GM23338 (cell line): ENCODE results near the gene SORCS2. TPM values are rescaled to one million over a fixed set of nuclear protein-coding genes. Genes with fewer than 3 reads are reported as not detected.

Experiments used
- ATAC-seq: fragments of 200-7000 bp; cut with Tn5 transposase; 3 replicates; pipeline ENCODE4 v1.9.1; 2020
- DNase-seq: peaks from one replicate; pipeline ENCODE4 v3.0.0-alpha.2; 2015; ENCODE audit warnings: low spot score
- H2AFZ ChIP-seq: fragments of 200-600 bp; sonication (generic); 2 replicates; pipeline ENCODE4 v1.8.0; 2016; ENCODE audit warnings: antibody characterized with exemption, mild to moderate bottlenecking, moderate library complexity
- H3F3A ChIP-seq: fragments of 200-600 bp; sonication (generic); replicated peaks from 2 replicates; pipeline ENCODE4 v1.8.0; 2017; ENCODE audit warnings: antibody characterized with exemption, mixed run types, low read depth
- H3K27ac ChIP-seq: fragments of 200-600 bp; sonication (generic); 2 replicates; pipeline ENCODE4 v1.6.1; 2016; ENCODE audit warnings: low read depth
- H3K27me3 ChIP-seq: fragments of 200-600 bp; sonication (generic); 2 replicates; pipeline ENCODE4 v1.8.0; 2016; ENCODE audit warnings: mild to moderate bottlenecking, mixed run types, moderate library complexity; ENCODE audit not compliant: insufficient read depth
- H3K36me3 ChIP-seq: fragments of 200-600 bp; sonication (generic); 2 replicates; pipeline ENCODE4 v1.8.0; 2016; ENCODE audit warnings: mild to moderate bottlenecking; ENCODE audit not compliant: insufficient read depth
- H3K4me1 ChIP-seq: fragments of 200-600 bp; sonication (generic); 2 replicates; pipeline ENCODE4 v1.8.0; 2016; ENCODE audit warnings: mild to moderate bottlenecking, moderate library complexity; ENCODE audit not compliant: insufficient read depth
- H3K4me2 ChIP-seq: fragments of 200-600 bp; sonication (generic); 2 replicates; pipeline ENCODE4 v1.7.1; 2017; ENCODE audit warnings: mixed run types
- H3K4me3 ChIP-seq: fragments of 200-600 bp; sonication (generic); 2 replicates; pipeline ENCODE4 v1.6.1; 2016; ENCODE audit warnings: mixed run types
- H3K79me2 ChIP-seq: fragments of 200-600 bp; sonication (generic); replicated peaks from 2 replicates; pipeline ENCODE4 v1.8.0; 2017; ENCODE audit warnings: mild to moderate bottlenecking; ENCODE audit not compliant: insufficient read depth
- H3K9me2 ChIP-seq: fragments of 200-600 bp; sonication (generic); 2 replicates; pipeline ENCODE4 v1.8.0; 2017; ENCODE audit not compliant: insufficient read depth
- H4K20me1 ChIP-seq: fragments of 200-600 bp; sonication (generic); replicated peaks from 2 replicates; pipeline ENCODE4 v1.8.0; 2017; ENCODE audit warnings: mild to moderate bottlenecking; ENCODE audit not compliant: insufficient read depth
- H3K27ac Mint-ChIP-seq: 2 replicates; pipeline ENCODE4 v1.8.0; 2020; ENCODE audit warnings: inconsistent platforms, mild to moderate bottlenecking, moderate library complexity, mixed read lengths
- H3K27me3 Mint-ChIP-seq: 3 replicates; pipeline ENCODE4 v1.8.0; 2022; ENCODE audit warnings: low read depth, mild to moderate bottlenecking, moderate library complexity, mixed read lengths, inconsistent platforms; ENCODE audit not compliant: insufficient read depth, poor library complexity
- H3K36me3 Mint-ChIP-seq: 3 replicates; pipeline ENCODE4 v1.8.0; 2021; ENCODE audit warnings: low read depth, mild to moderate bottlenecking, inconsistent platforms, moderate library complexity, mixed read lengths
- H3K4me1 Mint-ChIP-seq: 3 replicates; pipeline ENCODE4 v1.8.0; 2020; ENCODE audit warnings: mild to moderate bottlenecking, inconsistent platforms, mixed read lengths
- H3K4me3 Mint-ChIP-seq: 3 replicates; pipeline ENCODE4 v1.8.0; 2021; ENCODE audit warnings: moderate library complexity, mild to moderate bottlenecking, inconsistent platforms, mixed read lengths
- H3K9me3 Mint-ChIP-seq: 3 replicates; pipeline ENCODE4 v1.8.0; 2020; ENCODE audit warnings: moderate library complexity, mild to moderate bottlenecking, inconsistent platforms, mixed read lengths
- CREB1 ChIP-seq: fragments of 250-450 bp; sonication (Bioruptor Pico); IDR thresholded peaks from 2 replicates; pipeline ENCODE4 v1.5.0; 2020; ENCODE audit warnings: low read depth, mild to moderate bottlenecking, moderate library complexity
- EZH2 ChIP-seq: fragments of 200-600 bp; sonication (generic); IDR thresholded peaks from one replicate; pipeline ENCODE4 v1.8.0; 2017; ENCODE audit warnings: antibody characterized with exemption, mild to moderate bottlenecking, low read depth; ENCODE audit not compliant: unreplicated experiment
- EZH2phosphoT487 ChIP-seq: fragments of 200-600 bp; sonication (generic); IDR thresholded peaks from one replicate; pipeline ENCODE4 v1.8.1; 2018; ENCODE audit warnings: antibody characterized with exemption; ENCODE audit not compliant: unreplicated experiment
- JUNB ChIP-seq: IDR thresholded peaks from one replicate; pipeline ENCODE4 v1.6.1; 2016; ENCODE audit warnings: antibody characterized with exemption; ENCODE audit not compliant: unreplicated experiment
- NANOG ChIP-seq: IDR thresholded peaks from 2 replicates; pipeline ENCODE4 v1.6.1; 2016; ENCODE audit warnings: antibody characterized with exemption, borderline replicate concordance
- POLR2AphosphoS5 ChIP-seq: IDR thresholded peaks from 2 replicates; pipeline ENCODE4 v1.6.1; 2016; ENCODE audit warnings: antibody characterized with exemption, low read depth
- STAT1 ChIP-seq: IDR thresholded peaks from one replicate; pipeline ENCODE4 v1.6.1; 2016; ENCODE audit warnings: antibody characterized with exemption; ENCODE audit not compliant: unreplicated experiment
- ZNF114 ChIP-seq: fragments of 250-450 bp; sonication (Bioruptor Pico); IDR thresholded peaks from 2 replicates; pipeline ENCODE4 v1.5.0; 2020; ENCODE audit warnings: mild to moderate bottlenecking, moderate library complexity
- ZNF331 ChIP-seq: fragments of 250-450 bp; sonication (Bioruptor Pico); IDR thresholded peaks from 2 replicates; pipeline ENCODE4 v1.5.0; 2020; ENCODE audit warnings: low read depth, mild to moderate bottlenecking, moderate library complexity
- polyA plus RNA-seq: library from polyadenylated mRNA; unstranded; fragments of >200 nt; fragmentation: Nextera tagmentation; extraction: Ambion mirVana; gene quantifications from 2 replicates; pipeline ENCODE4 v1.2.1, GENCODE V29; 2016
- total RNA-seq: library from RNA; depleted of rRNA; stranded (reverse); fragments of >200 nt; shearing (Covaris generic); gene quantifications from 2 replicates; pipeline ENCODE4 v1.2.3, GENCODE V29; 2014
- TF ChIP-seq, protein P1 (sequence below): IDR thresholded peaks from 2 replicates; pipeline ENCODE4 v1.6.1; 2016; ENCODE audit warnings: antibody characterized with exemption
- TF ChIP-seq, protein P2 (sequence below), 2 experiments: fragments of 200-600 bp in 1 of 2; sonication (generic) in 1 of 2; conservative IDR thresholded peaks; 2 replicates each; pipeline versions ENCODE4 v1.5.1 to v1.6.1; 2016 to 2017; ENCODE audit warnings: antibody characterized with exemption in 2 of 2, low read depth in 2 of 2, mild to moderate bottlenecking in 2 of 2, moderate library complexity in 1 of 2
- TF ChIP-seq, protein P3 (sequence below): IDR thresholded peaks from one replicate; pipeline ENCODE4 v1.6.1; 2018; ENCODE audit warnings: antibody characterized with exemption; ENCODE audit not compliant: unreplicated experiment
- TF ChIP-seq, protein P4 (sequence below): fragments of 250-450 bp; sonication (Bioruptor Pico); IDR thresholded peaks from 2 replicates; pipeline ENCODE4 v1.5.0; 2020; ENCODE audit warnings: mild to moderate bottlenecking, moderate library complexity

SORCS2 gene
- total and polyA plus RNA-seq, 2 experiments from 2014 or later: 0.47 to 2.4 TPM

DNA sequence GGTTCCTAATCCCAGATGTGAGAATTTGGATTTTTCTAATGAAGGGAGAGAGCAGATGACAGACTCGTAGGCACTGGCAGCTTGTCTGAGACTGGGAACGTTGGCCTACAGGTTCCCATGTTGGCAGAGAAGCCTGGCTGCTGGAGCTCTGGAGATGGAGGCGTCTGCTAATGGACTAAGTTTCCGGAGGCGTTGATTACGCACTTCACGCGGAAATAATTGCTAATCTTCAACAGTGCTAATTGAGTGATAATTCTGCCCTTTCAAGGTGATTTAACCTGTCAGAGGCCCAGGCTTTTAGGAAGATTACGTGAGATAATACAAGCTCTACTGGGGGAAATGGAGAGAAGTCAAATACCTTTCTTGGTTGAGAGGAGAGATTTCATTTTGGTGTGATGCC lies 165.0 kb downstream of the SORCS2 start:
- H3K27ac ChIP-seq: no peak overlapping the region
- no peaks in the 10 kb centered on the region for H3K27me3 ChIP-seq
- H3K4me1 Mint-ChIP-seq: peaks cover 5% of the 10 kb centered on the region; the same call in 2 of the 3 replicates
- H3K4me3 ChIP-seq: no peak overlapping the region
- H2AFZ ChIP-seq: no peak overlapping the region
- H3K36me3 ChIP-seq: no peaks in the 10 kb centered on the region
- TF ChIP-seq EZH2: no peak
- TF ChIP-seq ZNF331: no peak
- TF ChIP-seq NANOG: no peak
- TF ChIP-seq, protein P1, sequence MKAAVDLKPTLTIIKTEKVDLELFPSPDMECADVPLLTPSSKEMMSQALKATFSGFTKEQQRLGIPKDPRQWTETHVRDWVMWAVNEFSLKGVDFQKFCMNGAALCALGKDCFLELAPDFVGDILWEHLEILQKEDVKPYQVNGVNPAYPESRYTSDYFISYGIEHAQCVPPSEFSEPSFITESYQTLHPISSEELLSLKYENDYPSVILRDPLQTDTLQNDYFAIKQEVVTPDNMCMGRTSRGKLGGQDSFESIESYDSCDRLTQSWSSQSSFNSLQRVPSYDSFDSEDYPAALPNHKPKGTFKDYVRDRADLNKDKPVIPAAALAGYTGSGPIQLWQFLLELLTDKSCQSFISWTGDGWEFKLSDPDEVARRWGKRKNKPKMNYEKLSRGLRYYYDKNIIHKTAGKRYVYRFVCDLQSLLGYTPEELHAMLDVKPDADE: no peak
- TF ChIP-seq, protein P2, sequence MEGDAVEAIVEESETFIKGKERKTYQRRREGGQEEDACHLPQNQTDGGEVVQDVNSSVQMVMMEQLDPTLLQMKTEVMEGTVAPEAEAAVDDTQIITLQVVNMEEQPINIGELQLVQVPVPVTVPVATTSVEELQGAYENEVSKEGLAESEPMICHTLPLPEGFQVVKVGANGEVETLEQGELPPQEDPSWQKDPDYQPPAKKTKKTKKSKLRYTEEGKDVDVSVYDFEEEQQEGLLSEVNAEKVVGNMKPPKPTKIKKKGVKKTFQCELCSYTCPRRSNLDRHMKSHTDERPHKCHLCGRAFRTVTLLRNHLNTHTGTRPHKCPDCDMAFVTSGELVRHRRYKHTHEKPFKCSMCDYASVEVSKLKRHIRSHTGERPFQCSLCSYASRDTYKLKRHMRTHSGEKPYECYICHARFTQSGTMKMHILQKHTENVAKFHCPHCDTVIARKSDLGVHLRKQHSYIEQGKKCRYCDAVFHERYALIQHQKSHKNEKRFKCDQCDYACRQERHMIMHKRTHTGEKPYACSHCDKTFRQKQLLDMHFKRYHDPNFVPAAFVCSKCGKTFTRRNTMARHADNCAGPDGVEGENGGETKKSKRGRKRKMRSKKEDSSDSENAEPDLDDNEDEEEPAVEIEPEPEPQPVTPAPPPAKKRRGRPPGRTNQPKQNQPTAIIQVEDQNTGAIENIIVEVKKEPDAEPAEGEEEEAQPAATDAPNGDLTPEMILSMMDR (conservative IDR thresholded peaks at IDR 0.05; ENCODE audit: low read depth in 2 of 2): no peak
- no peak for TF ChIP-seq JUNB
- TF ChIP-seq POLR2AphosphoS5: no peak
- no peak for TF ChIP-seq EZH2phosphoT487
- TF ChIP-seq, protein P3, sequence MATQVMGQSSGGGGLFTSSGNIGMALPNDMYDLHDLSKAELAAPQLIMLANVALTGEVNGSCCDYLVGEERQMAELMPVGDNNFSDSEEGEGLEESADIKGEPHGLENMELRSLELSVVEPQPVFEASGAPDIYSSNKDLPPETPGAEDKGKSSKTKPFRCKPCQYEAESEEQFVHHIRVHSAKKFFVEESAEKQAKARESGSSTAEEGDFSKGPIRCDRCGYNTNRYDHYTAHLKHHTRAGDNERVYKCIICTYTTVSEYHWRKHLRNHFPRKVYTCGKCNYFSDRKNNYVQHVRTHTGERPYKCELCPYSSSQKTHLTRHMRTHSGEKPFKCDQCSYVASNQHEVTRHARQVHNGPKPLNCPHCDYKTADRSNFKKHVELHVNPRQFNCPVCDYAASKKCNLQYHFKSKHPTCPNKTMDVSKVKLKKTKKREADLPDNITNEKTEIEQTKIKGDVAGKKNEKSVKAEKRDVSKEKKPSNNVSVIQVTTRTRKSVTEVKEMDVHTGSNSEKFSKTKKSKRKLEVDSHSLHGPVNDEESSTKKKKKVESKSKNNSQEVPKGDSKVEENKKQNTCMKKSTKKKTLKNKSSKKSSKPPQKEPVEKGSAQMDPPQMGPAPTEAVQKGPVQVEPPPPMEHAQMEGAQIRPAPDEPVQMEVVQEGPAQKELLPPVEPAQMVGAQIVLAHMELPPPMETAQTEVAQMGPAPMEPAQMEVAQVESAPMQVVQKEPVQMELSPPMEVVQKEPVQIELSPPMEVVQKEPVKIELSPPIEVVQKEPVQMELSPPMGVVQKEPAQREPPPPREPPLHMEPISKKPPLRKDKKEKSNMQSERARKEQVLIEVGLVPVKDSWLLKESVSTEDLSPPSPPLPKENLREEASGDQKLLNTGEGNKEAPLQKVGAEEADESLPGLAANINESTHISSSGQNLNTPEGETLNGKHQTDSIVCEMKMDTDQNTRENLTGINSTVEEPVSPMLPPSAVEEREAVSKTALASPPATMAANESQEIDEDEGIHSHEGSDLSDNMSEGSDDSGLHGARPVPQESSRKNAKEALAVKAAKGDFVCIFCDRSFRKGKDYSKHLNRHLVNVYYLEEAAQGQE: no peak
- TF ChIP-seq CREB1 (CRISPR knock-in tag): no peak
- TF ChIP-seq, protein P4, sequence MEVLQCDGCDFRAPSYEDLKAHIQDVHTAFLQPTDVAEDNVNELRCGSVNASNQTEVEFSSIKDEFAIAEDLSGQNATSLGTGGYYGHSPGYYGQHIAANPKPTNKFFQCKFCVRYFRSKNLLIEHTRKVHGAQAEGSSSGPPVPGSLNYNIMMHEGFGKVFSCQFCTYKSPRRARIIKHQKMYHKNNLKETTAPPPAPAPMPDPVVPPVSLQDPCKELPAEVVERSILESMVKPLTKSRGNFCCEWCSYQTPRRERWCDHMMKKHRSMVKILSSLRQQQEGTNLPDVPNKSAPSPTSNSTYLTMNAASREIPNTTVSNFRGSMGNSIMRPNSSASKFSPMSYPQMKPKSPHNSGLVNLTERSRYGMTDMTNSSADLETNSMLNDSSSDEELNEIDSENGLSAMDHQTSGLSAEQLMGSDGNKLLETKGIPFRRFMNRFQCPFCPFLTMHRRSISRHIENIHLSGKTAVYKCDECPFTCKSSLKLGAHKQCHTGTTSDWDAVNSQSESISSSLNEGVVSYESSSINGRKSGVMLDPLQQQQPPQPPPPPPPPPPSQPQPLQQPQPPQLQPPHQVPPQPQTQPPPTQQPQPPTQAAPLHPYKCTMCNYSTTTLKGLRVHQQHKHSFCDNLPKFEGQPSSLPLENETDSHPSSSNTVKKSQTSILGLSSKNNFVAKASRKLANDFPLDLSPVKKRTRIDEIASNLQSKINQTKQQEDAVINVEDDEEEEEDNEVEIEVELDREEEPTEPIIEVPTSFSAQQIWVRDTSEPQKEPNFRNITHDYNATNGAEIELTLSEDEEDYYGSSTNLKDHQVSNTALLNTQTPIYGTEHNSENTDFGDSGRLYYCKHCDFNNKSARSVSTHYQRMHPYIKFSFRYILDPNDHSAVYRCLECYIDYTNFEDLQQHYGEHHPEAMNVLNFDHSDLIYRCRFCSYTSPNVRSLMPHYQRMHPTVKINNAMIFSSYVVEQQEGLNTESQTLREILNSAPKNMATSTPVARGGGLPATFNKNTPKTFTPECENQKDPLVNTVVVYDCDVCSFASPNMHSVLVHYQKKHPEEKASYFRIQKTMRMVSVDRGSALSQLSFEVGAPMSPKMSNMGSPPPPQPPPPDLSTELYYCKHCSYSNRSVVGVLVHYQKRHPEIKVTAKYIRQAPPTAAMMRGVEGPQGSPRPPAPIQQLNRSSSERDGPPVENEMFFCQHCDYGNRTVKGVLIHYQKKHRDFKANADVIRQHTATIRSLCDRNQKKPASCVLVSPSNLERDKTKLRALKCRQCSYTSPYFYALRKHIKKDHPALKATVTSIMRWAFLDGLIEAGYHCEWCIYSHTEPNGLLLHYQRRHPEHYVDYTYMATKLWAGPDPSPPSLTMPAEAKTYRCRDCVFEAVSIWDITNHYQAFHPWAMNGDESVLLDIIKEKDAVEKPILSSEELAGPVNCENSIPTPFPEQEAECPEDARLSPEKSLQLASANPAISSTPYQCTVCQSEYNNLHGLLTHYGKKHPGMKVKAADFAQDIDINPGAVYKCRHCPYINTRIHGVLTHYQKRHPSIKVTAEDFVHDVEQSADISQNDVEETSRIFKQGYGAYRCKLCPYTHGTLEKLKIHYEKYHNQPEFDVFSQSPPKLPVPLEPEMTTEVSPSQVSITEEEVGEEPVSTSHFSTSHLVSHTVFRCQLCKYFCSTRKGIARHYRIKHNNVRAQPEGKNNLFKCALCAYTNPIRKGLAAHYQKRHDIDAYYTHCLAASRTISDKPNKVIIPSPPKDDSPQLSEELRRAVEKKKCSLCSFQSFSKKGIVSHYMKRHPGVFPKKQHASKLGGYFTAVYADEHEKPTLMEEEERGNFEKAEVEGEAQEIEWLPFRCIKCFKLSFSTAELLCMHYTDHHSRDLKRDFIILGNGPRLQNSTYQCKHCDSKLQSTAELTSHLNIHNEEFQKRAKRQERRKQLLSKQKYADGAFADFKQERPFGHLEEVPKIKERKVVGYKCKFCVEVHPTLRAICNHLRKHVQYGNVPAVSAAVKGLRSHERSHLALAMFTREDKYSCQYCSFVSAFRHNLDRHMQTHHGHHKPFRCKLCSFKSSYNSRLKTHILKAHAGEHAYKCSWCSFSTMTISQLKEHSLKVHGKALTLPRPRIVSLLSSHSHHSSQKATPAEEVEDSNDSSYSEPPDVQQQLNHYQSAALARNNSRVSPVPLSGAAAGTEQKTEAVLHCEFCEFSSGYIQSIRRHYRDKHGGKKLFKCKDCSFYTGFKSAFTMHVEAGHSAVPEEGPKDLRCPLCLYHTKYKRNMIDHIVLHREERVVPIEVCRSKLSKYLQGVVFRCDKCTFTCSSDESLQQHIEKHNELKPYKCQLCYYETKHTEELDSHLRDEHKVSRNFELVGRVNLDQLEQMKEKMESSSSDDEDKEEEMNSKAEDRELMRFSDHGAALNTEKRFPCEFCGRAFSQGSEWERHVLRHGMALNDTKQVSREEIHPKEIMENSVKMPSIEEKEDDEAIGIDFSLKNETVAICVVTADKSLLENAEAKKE (CRISPR knock-in tag): no peak
- TF ChIP-seq ZNF114 (CRISPR knock-in tag): no peak
- TF ChIP-seq STAT1: no peak
- ATAC-seq (no peak), DNase-seq (no peak)
- no peak overlapping the region for H3K27ac Mint-ChIP-seq
- peaks cover 7% of the 10 kb centered on the region for H3K27me3 Mint-ChIP-seq
- H3K4me3 Mint-ChIP-seq: no peak overlapping the region
- no peaks in the 10 kb centered on the region for H3F3A ChIP-seq
- H3K4me2 ChIP-seq: no peak overlapping the region
- H3K79me2 ChIP-seq: no peaks in the 10 kb centered on the region
- H3K4me1 ChIP-seq: no peaks in the 10 kb centered on the region
- no peaks in the 10 kb centered on the region for H3K9me2 ChIP-seq
- H3K36me3 Mint-ChIP-seq: no peaks in the 10 kb centered on the region
- H4K20me1 ChIP-seq: no peaks in the 10 kb centered on the region
- no peaks in the 10 kb centered on the region for H3K9me3 Mint-ChIP-seq
